ENCODE measurements around the gene RPL38.

RPL38 gene

DNA sequence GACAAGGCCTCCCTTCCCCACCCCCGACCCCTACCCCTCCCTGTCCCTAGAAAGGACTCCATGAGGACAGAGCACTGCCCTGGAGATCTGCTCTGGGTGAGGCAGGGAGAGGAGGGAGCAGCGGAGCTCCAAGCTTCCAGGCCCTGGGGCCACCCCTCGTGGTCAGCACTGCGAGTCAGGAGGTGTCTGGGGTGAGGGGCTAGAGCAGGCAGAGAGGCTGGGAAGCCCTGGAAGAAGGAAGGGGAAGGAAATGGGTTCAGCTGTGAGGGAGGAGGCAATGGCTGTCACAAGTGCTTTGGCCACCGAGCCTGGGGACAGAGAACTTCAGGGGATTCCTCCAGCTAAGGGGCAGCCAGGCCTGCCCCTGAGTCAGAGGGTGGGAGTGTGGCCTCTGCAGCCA, 42.4 kb downstream of the RPL38 start:
- H3K4me1 ChIP-seq (ENCODE audit: control insufficient read depth in 2 of 2, insufficient read depth in 2 of 2, low read length in 2 of 2) = peaks cover 0 to 2% of the 10 kb centered on the region in 2 donors
- H3K36me3 ChIP-seq (ENCODE audit: control insufficient read depth in 2 of 2, insufficient read depth in 2 of 2, low read length in 2 of 2) = no peaks in the 10 kb centered on the region
- H3K27ac ChIP-seq (ENCODE audit: low read depth in 2 of 2, low read length in 2 of 2) = no peak overlapping the region
- no peak overlapping the region for H3K9ac ChIP-seq (ENCODE audit: low read depth in 1 of 2, low read length in 2 of 2)
- H3K4me3 ChIP-seq (ENCODE audit: low read length in 2 of 2) = no peak overlapping the region
- H3K9me3 ChIP-seq (ENCODE audit: control insufficient read depth in 2 of 2, low read length in 2 of 2) = no peaks in the 10 kb centered on the region
- peaks cover 0 to 2% of the 10 kb centered on the region in 2 donors for H3K27me3 ChIP-seq (ENCODE audit: control insufficient read depth in 2 of 2, insufficient read depth in 2 of 2, low read length in 2 of 2)

DNA sequence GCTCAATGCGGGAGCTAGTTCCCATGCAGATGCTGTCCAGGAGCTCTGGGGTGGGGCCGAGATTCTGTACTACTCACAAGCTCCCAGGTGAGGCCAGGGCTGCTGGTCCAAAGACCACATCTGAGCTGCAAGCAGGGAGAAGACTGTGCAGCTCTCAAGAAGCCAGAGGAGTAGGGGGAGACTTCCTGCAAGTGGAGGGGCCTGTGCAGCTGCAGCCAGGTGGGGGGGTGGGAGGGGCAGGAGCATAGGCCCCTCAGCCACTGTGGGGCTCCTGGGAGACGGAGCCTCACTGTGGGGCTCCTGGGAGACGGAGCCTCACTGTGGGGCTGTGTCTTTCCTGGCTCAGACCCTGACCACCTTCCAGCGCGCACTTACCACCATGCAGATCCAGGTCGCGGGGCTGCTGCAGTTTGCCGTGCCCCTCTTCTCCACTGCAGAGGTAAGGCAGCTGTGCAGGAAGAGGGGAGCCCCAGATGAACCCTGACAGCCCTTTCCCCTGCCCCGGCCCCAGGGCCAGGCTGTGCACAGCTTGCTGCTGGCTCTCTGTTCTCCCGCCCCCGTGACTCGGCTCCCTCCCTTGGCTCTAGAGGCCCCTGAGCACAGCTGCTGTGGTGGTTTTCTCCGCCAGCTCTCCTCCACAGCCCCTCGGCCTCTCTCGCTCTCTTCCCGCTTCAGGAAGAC, 46.3 kb downstream of the RPL38 start:
- H3K27ac ChIP-seq (ENCODE audit: low read depth in 2 of 2, low read length in 2 of 2) = no peak overlapping the region
- H3K4me3 ChIP-seq (ENCODE audit: low read length in 2 of 2) = no peak overlapping the region
- H3K9ac ChIP-seq (ENCODE audit: low read depth in 1 of 2, low read length in 2 of 2) = no peak overlapping the region
- H3K36me3 ChIP-seq (ENCODE audit: control insufficient read depth in 2 of 2, insufficient read depth in 2 of 2, low read length in 2 of 2) = no peaks in the 10 kb centered on the region
- H3K27me3 ChIP-seq (ENCODE audit: control insufficient read depth in 2 of 2, insufficient read depth in 2 of 2, low read length in 2 of 2) = no peaks in the 10 kb centered on the region
- H3K4me1 ChIP-seq (ENCODE audit: control insufficient read depth in 2 of 2, insufficient read depth in 2 of 2, low read length in 2 of 2) = peaks cover 0 to 2% of the 10 kb centered on the region in 2 donors
- no peaks in the 10 kb centered on the region for H3K9me3 ChIP-seq (ENCODE audit: control insufficient read depth in 2 of 2, low read length in 2 of 2)

- Histone ChIP-seq H3K27ac (ENCODE audit: low read depth in 2 of 2, low read length in 2 of 2) (no peak overlapping the region), H3K4me1 (ENCODE audit: control insufficient read depth in 2 of 2, insufficient read depth in 2 of 2, low read length in 2 of 2) (no peaks in the 10 kb centered on the region), H3K36me3 (ENCODE audit: control insufficient read depth in 2 of 2, insufficient read depth in 2 of 2, low read length in 2 of 2) (no peaks in the 10 kb centered on the region), H3K9me3 (ENCODE audit: control insufficient read depth in 2 of 2, low read length in 2 of 2) (no peaks in the 10 kb centered on the region), H3K4me3 (ENCODE audit: low read length in 2 of 2) (no peak overlapping the region), H3K27me3 (ENCODE audit: control insufficient read depth in 2 of 2, insufficient read depth in 2 of 2, low read length in 2 of 2) (no peaks in the 10 kb centered on the region), H3K9ac (ENCODE audit: low read depth in 1 of 2, low read length in 2 of 2) (no peak overlapping the region)
Observed at GRCh38 chr17:74250324-74250995, 47.0 kb downstream of the RPL38 start.

DNA sequence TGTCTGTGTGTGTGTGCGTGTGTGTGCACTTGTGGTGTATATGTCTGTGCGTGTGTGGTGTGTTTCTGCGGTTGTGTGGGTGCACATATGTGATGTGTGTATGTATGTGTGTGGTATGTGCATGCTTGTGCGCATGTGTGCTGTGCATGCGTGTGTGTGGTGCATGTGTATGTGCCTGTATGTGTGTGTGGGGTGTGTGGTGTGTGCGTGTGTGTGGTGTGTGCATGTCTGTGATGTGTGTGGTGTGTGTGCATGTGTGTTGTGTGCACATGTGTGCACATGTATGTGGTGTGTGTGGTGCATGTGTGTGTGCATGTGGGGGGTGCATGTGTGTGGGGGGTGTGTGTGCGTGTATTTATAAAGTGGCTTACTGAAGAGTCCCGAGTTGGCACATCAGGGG, 47.6 kb downstream of the RPL38 start:
- H3K9ac ChIP-seq (ENCODE audit: low read depth in 1 of 2, low read length in 2 of 2) = no peak overlapping the region
- H3K36me3 ChIP-seq (ENCODE audit: control insufficient read depth in 2 of 2, insufficient read depth in 2 of 2, low read length in 2 of 2) = no peaks in the 10 kb centered on the region
- no peak overlapping the region for H3K4me3 ChIP-seq (ENCODE audit: low read length in 2 of 2)
- H3K27ac ChIP-seq (ENCODE audit: low read depth in 2 of 2, low read length in 2 of 2) = no peak overlapping the region
- H3K4me1 ChIP-seq (ENCODE audit: control insufficient read depth in 2 of 2, insufficient read depth in 2 of 2, low read length in 2 of 2) = no peaks in the 10 kb centered on the region
- no peaks in the 10 kb centered on the region for H3K9me3 ChIP-seq (ENCODE audit: control insufficient read depth in 2 of 2, low read length in 2 of 2)
- H3K27me3 ChIP-seq (ENCODE audit: control insufficient read depth in 2 of 2, insufficient read depth in 2 of 2, low read length in 2 of 2) = no peaks in the 10 kb centered on the region

DNA sequence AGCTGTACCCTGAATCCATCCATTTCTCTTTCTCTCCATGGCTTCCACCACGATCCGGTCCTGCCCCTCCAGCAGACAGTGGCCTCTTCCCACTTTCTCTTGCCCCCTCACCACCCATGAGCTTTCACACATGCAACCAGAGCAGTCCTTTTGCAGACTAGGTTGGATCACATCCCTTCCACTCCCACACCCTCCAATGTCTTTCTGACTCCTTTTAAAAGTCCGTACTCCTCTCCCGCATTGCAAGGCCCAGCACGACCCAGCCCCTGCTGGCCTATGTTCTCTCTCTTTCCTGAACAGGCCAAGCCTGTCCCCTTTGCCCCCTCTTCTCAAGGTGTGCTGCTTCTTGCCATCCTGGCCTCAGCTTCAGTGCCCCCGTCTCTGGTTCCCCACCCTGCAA, 48.1 kb downstream of the RPL38 start:
- Histone ChIP-seq H3K36me3 (ENCODE audit: control insufficient read depth in 2 of 2, insufficient read depth in 2 of 2, low read length in 2 of 2) (no peaks in the 10 kb centered on the region), H3K4me3 (ENCODE audit: low read length in 2 of 2) (no peak overlapping the region), H3K27me3 (ENCODE audit: control insufficient read depth in 2 of 2, insufficient read depth in 2 of 2, low read length in 2 of 2) (no peaks in the 10 kb centered on the region), H3K4me1 (ENCODE audit: control insufficient read depth in 2 of 2, insufficient read depth in 2 of 2, low read length in 2 of 2) (no peaks in the 10 kb centered on the region), H3K9ac (ENCODE audit: low read depth in 1 of 2, low read length in 2 of 2) (no peak overlapping the region), H3K9me3 (ENCODE audit: control insufficient read depth in 2 of 2, low read length in 2 of 2) (no peaks in the 10 kb centered on the region), H3K27ac (ENCODE audit: low read depth in 2 of 2, low read length in 2 of 2) (no peak overlapping the region)

DNA sequence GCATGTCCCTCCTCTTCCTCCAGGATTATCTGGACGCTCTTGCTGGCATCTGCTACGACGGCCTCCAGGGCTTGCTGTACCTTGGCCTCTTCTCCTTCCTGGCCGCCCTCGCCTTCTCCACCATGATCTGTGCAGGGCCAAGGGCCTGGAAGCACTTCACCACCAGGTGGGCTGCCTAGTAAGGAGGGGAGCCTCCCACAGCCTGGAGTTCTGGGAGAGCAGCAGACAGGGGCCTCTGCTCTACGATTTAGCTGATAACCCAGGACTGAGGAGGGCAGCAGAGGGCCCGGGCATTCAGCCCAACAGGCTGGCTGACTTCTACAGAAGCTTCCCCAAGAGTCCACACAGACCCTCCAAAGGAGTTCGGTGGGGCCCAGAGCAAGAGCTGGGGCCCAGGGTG, 48.7 kb downstream of the RPL38 start:
- Histone ChIP-seq H3K4me3 (ENCODE audit: low read length in 2 of 2) (no peak overlapping the region), H3K27ac (ENCODE audit: low read depth in 2 of 2, low read length in 2 of 2) (no peak overlapping the region), H3K9ac (ENCODE audit: low read depth in 1 of 2, low read length in 2 of 2) (no peak overlapping the region), H3K36me3 (ENCODE audit: control insufficient read depth in 2 of 2, insufficient read depth in 2 of 2, low read length in 2 of 2) (no peaks in the 10 kb centered on the region), H3K4me1 (ENCODE audit: control insufficient read depth in 2 of 2, insufficient read depth in 2 of 2, low read length in 2 of 2) (no peaks in the 10 kb centered on the region), H3K9me3 (ENCODE audit: control insufficient read depth in 2 of 2, low read length in 2 of 2) (no peaks in the 10 kb centered on the region), H3K27me3 (ENCODE audit: control insufficient read depth in 2 of 2, insufficient read depth in 2 of 2, low read length in 2 of 2) (no peaks in the 10 kb centered on the region)

DNA sequence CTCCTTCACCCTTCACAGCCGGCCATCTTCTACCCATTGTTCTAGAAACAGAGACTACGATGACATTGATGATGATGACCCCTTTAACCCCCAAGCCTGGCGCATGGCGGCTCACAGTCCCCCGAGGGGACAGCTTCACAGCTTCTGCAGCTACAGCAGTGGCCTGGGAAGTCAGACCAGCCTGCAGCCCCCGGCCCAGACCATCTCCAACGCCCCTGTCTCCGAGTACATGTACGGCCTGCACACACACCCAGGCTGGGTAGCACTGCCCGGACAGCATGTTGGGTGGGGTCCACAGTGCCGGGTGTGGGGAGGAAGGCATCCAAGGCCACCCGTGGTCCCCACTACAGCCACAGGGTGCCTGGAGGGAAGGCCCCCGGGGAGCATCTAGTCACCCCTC, 49.6 kb downstream of the RPL38 start:
- Histone ChIP-seq H3K9me3 (ENCODE audit: control insufficient read depth in 2 of 2, low read length in 2 of 2) (no peaks in the 10 kb centered on the region), H3K4me1 (ENCODE audit: control insufficient read depth in 2 of 2, insufficient read depth in 2 of 2, low read length in 2 of 2) (no peaks in the 10 kb centered on the region), H3K27me3 (ENCODE audit: control insufficient read depth in 2 of 2, insufficient read depth in 2 of 2, low read length in 2 of 2) (no peaks in the 10 kb centered on the region), H3K36me3 (ENCODE audit: control insufficient read depth in 2 of 2, insufficient read depth in 2 of 2, low read length in 2 of 2) (no peaks in the 10 kb centered on the region), H3K9ac (ENCODE audit: low read depth in 1 of 2, low read length in 2 of 2) (no peak overlapping the region), H3K27ac (ENCODE audit: low read depth in 2 of 2, low read length in 2 of 2) (no peak overlapping the region), H3K4me3 (ENCODE audit: low read length in 2 of 2) (no peak overlapping the region)

- no peak overlapping the region for H3K4me3 ChIP-seq (ENCODE audit: low read length in 2 of 2)
- no peaks in the 10 kb centered on the region for H3K27me3 ChIP-seq (ENCODE audit: control insufficient read depth in 2 of 2, insufficient read depth in 2 of 2, low read length in 2 of 2)
- H3K9me3 ChIP-seq (ENCODE audit: control insufficient read depth in 2 of 2, low read length in 2 of 2) = no peaks in the 10 kb centered on the region
- H3K4me1 ChIP-seq (ENCODE audit: control insufficient read depth in 2 of 2, insufficient read depth in 2 of 2, low read length in 2 of 2) = no peaks in the 10 kb centered on the region
- no peaks in the 10 kb centered on the region for H3K36me3 ChIP-seq (ENCODE audit: control insufficient read depth in 2 of 2, insufficient read depth in 2 of 2, low read length in 2 of 2)
- no peak overlapping the region for H3K27ac ChIP-seq (ENCODE audit: low read depth in 2 of 2, low read length in 2 of 2)
- H3K9ac ChIP-seq (ENCODE audit: low read depth in 1 of 2, low read length in 2 of 2) = no peak overlapping the region
Observed at GRCh38 chr17:74257311-74257710, 53.8 kb downstream of the RPL38 start.

- H3K4me1 ChIP-seq (ENCODE audit: control insufficient read depth in 2 of 2, insufficient read depth in 2 of 2, low read length in 2 of 2) = no peaks in the 10 kb centered on the region
- H3K27ac ChIP-seq (ENCODE audit: low read depth in 2 of 2, low read length in 2 of 2) = no peak overlapping the region
- H3K9ac ChIP-seq (ENCODE audit: low read depth in 1 of 2, low read length in 2 of 2) = no peak overlapping the region
- H3K27me3 ChIP-seq (ENCODE audit: control insufficient read depth in 2 of 2, insufficient read depth in 2 of 2, low read length in 2 of 2) = no peaks in the 10 kb centered on the region
- no peak overlapping the region for H3K4me3 ChIP-seq (ENCODE audit: low read length in 2 of 2)
- H3K36me3 ChIP-seq (ENCODE audit: control insufficient read depth in 2 of 2, insufficient read depth in 2 of 2, low read length in 2 of 2) = no peaks in the 10 kb centered on the region
- no peaks in the 10 kb centered on the region for H3K9me3 ChIP-seq (ENCODE audit: control insufficient read depth in 2 of 2, low read length in 2 of 2)
Observed at GRCh38 chr17:74259667-74260524, 56.4 kb downstream of the RPL38 start.

All from mucosa of rectum (tissue), 2 donors.